Measurements from ENCODE around the gene TAMM41.
A peak's percentile ranks its signal among the peaks of the same experiment; 100 is the strongest.

The TAMM41 gene

DNA sequence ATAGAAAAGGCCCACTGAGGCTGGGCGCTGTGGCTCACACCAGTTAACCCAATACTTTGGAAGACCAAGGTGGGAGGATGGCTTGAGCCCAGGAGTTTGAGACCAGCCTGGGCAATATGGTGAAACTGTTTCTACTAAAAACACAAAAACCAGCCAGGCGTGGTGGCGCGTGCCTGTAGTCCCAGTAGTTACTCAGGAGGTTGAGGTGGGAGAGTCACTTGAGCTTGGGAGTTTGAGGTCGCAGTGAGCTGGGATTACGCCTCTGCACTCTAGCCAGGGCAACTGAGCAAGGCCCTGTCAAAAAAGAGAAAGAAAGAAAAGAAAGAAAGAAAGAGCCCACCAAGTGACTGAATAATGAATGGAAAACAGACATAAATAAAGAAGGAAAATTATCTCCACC, 32.0 kb downstream of the TAMM41 start:
- DNase-seq, result no peak

- peak; percentile 44 for DNase-seq
Observed at GRCh38 chr3:11810276-11810675, 36.4 kb downstream of the TAMM41 start.

DNA sequence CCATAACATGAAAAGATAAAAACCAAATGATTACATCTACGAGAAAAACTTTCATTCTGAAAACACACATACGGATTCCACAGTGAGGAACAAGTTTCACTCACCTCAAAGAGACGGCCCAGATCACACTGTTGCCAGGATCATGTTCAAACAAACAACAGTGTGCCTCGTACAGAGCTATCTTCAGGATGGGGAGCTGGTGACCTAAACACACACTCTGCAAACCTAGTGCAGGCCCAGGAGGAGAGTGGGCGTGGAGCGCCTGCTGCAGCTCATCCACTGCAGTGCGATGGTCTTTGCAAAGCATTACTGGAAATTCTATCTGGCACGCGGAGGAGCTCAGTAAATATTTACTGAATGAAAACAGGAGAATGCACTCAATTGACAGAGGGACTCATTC, 38.5 kb downstream of the TAMM41 start:
- DNase-seq, result no peak

DNA sequence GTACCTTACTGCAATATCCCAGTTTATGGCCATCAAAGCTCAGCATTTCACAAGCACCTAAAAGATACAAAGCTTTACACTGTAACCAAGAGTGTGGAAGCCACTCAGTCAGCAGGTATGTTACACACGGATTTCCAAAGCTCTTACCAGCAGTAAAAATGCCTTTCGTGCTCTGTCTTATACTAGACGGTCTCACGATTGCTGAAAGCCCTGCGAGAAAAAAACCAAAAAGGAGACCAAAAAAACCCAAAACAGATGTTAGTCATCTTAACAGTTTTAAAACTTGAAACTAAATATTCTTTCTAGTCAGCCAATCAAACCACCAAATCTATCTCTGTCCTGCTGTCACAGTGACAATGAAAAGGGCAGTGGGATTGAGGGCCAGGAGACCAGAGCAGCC, 39.0 kb downstream of the TAMM41 start:
- no peak for DNase-seq

GRCh38 chr3:11805716-11806115, 41.0 kb downstream of the TAMM41 start:
- DNase-seq, result no peak

GRCh38 chr3:11803977-11804892, 42.5 kb downstream of the TAMM41 start:
- peak; percentile 53 for DNase-seq

DNA sequence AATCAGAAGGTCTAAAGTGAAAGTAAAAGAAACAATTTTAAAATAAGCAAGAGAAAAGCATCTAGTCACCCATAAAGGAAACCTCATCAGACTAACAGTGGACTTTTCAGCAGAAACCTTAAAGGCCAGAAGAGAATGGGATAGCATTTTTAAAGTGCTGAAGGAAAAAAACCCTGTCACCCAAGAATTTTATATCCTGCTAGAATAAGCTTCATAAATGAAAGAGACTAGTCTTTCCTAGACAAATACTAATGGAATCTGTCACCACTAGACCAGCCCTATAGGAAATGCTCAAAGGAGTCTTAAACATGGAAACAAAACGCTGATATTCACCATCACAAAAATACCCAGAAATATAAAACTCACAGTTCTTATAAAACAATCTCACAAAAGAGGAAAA, 46.9 kb downstream of the TAMM41 start:
- no peak for DNase-seq

DNA sequence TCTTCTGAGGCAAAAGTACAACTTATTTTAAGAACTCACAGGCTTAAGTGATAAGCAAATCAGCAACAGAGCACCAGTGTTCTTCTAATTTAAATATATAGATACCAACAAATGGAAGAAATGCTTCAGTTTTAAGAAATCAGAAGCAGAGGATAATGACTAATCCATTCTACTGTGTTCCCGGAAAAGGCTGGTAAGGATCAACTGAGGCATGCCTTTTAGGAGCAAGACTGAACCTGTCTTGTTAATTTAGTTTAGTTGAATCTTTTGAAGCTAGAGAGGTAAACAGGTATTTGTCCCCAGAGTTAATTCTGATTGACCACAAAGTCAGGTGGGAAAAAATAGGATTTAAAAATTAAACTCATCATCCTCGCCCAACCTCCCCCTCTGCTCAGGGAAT, 51.8 kb downstream of the TAMM41 start:
- DNase-seq, result no peak

- DNase-seq, result no peak
Observed at GRCh38 chr3:11791339-11792200, 55.1 kb downstream of the TAMM41 start.

DNA sequence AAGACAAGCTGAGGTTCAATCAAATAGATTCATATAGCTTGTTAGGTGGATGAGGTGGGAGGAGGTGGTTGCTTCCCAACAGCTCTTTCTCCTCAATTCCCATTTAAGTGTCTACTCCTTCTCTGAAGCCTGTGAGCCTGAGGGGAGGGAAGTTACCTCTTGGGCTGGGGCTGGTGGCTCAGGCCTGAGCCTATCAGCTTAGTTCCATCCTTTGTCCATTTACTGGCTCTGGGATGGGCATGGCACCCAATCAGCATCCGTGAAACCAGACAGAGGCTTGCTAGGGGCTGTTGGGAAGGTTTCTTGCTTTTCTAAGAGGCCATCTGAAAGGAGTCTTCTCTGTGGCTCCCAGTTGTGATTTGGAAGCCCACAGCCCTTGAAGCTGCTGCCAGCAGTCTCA, 57.3 kb downstream of the TAMM41 start:
- no peak for DNase-seq

GRCh38 chr3:11784971-11785377, 61.7 kb downstream of the TAMM41 start:
- no peak for DNase-seq

DNA sequence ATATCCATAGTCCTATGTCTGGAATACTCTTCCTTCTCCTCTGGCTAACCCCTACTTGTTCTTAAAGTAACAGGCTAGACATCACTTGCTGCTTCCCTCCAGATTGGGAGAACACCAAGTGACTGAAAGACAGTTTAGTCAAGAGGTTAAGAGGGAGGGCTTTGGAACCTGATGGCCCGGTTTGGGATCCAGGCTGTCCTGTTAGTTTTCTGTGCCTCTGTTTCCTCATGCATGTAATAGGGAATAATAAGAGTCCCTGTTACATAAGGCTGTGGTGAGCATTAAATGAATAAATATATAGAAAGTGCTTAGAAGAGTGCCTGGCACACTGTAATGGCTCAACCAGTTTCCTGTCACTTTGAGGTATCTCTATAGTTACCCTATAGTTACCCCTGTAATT, 66.3 kb downstream of the TAMM41 start:
- no peak for DNase-seq

GRCh38 chr3:11779626-11780025, 67.1 kb downstream of the TAMM41 start:
- no peak for DNase-seq

- no peak for DNase-seq
Observed at GRCh38 chr3:11778248-11778647, 68.4 kb downstream of the TAMM41 start.

GRCh38 chr3:11776346-11776745, 70.3 kb downstream of the TAMM41 start:
- no peak for DNase-seq

DNA sequence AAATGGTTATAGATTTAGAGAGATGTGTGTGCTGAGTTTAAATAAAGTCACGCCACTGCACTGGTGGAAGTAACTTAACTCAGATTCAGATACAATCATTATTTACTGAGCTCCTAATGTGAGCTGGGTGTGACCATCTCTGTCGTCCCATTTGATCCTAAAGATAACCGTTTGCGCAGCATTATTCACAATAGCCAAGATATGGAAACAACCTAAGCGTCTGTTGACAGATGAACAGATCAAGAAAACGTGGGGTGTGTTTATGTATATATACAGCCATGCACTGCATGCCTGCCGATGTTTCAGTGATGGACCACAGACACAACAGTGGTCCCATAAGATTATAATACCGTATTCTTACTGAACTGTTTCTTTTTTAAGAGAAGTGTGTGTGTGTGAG, 71.2 kb downstream of the TAMM41 start:
- DNase-seq, result no peak

DNA sequence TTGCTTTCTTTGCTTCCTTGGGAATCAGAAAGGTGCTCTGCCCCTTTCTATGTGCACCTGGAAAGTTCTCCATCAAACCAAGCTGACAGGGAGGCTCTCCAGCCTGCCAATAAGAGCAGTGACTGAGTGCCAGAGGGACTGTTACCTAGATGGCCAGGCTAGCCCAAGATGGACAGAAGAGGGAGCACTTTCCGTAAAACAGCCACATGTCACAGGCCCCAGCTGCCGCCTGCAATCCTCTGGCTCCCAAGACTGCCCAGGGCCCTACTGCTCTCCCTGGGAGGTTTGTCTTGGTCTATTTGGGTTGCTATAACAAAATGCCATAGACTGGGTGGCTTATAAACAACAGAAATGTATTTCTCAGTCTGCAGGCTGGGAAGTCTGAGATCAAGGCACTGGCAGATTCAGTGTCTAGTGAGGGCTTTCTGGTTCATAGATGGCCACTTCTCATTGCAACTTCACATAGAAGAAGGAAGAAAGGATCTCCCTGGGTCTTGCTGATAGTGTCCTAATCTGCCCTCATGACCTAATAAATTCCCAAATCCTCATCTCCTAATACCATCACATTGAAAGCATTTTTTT, 72.3 kb downstream of the TAMM41 start:
- peak; percentile 55 for DNase-seq

- DNase-seq, result peak; percentile 28
Observed at GRCh38 chr3:11771931-11772330, 74.8 kb downstream of the TAMM41 start.

DNA sequence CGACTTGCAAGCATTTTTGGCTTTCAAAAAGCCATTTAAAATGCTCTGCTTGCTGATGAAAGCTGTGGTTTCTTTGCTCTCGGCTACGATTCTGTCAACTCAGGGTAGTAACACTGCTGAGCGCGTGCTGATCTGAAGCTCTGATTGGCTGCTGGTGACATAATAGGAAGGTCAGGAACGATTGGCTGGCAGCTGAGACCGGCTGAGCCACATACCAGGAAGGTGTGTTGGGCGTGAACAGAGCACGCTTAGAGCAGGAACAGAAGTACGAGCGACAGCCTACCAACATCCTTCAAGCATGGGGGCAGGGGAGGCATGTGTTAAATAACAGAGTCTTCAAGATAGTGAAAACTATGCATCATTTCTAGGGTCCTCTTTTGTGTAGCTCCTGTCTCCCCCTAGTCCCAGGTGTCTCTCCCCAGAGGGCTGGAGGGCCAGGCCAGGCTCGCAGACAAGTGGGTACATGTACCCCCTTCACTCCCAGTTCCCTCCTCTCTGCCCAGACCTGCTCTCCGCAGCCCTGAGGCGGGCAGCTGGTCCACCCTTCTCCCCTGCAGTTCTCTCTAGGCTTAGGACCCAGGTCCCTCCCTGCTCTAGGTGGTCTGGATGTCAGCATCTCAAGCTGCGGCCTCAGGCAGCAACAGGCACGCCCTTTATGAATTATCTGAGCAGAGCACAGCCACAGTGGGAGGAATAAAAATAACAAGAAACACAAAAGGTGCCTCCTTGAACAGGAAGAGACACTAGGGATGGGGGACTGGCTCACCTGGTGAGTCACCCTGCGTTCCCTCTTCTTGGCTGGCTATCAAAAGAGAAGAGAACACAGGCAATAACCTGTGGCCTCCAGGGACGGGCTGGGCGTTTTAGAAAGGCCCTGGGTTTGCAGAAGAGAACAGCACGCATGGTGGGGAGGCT, 76.0 kb downstream of the TAMM41 start:
- peak; percentile 82 for DNase-seq

DNA sequence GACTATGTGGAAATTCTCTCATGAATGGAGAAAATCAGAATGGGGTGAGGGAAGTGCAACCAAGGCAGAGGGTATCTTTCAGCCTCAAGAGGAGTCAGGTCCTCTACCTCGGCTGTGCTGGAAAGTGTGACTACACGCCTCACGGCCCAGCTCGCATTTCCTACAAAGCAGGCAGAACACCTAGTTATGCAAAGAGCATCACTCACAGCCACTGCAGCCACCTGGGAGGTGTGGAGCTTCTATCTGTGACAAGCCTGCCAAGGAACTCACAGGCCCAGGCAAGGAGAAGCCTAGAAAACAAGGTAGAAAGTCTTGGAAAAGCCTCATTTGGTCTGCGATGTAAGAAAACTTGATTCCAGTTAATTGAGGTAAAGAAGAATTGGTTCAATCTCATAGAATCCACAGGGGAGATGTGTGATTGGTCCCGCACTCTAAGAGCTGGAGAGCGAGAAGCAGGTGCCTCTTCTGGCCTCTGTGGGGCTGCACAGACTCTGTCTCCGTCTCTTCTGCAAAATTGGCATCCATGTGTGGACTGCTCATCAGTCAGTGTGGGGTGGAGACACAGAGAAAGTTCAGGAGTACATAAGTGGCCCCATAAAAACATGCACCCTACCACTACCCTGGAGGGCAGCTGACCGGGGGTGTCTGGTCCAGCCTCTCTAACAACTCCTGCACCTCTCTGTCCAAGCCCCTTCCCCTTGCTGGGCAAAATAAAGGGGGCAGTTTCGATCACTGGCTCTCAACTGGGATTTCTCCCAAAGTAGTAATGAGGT, 76.8 kb downstream of the TAMM41 start:
- DNase-seq, result no peak

DNA sequence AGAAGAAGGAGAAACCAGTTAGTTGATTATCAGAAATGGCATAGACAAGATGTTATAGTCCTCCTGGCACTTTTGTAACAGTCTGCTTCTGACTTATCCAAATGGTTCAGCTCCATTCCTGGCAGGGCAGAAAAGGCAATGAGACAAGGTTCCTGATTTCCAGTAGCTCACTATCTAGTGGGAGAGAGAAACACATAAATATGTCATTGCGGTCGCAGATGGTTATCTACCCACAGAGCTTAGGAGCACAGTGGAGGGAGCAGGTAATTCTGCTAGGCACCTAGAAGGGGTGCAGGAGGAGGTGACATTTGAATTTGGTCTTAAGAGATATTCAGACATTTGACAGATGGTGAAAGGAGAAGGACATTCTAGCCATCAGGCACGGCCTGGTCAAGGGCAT, 78.1 kb downstream of the TAMM41 start:
- DNase-seq, result no peak

GRCh38 chr3:11764931-11765363, 81.7 kb downstream of the TAMM41 start:
- peak; percentile 62 for DNase-seq

Measured in EL (cell line).